Liver (tissue), 3 donors: ENCODE measurements around the gene TRIM22.

Experiments
- ATF3 ChIP-seq: IDR thresholded peaks from 2 replicates; pipeline ENCODE4 v1.6.1; 2016; ENCODE audit warnings: antibody characterized with exemption
- RAD21 ChIP-seq, 2 donors: IDR thresholded peaks; 2 replicates each; pipeline ENCODE4 v1.6.1; 2016; ENCODE audit warnings: antibody characterized with exemption in 2 of 2, mild to moderate bottlenecking in 2 of 2
- TF ChIP-seq, protein P1 (sequence below): IDR thresholded peaks from 2 replicates; pipeline ENCODE4 v1.6.1; 2016; ENCODE audit warnings: antibody characterized with exemption, mild to moderate bottlenecking
- TF ChIP-seq, protein P2 (sequence below): fragments of 150-350 bp; IDR thresholded peaks from 2 replicates; pipeline ENCODE4 v1.5.1; 2017; ENCODE audit warnings: improper control_type of control experiment, low read depth, low read length; ENCODE audit not compliant: missing input control
- donor health status: healthy.
- donor health status: healthy.

- no peak for TF ChIP-seq RAD21 (IDR thresholded peaks at IDR 0.05)
- TF ChIP-seq, protein P1, sequence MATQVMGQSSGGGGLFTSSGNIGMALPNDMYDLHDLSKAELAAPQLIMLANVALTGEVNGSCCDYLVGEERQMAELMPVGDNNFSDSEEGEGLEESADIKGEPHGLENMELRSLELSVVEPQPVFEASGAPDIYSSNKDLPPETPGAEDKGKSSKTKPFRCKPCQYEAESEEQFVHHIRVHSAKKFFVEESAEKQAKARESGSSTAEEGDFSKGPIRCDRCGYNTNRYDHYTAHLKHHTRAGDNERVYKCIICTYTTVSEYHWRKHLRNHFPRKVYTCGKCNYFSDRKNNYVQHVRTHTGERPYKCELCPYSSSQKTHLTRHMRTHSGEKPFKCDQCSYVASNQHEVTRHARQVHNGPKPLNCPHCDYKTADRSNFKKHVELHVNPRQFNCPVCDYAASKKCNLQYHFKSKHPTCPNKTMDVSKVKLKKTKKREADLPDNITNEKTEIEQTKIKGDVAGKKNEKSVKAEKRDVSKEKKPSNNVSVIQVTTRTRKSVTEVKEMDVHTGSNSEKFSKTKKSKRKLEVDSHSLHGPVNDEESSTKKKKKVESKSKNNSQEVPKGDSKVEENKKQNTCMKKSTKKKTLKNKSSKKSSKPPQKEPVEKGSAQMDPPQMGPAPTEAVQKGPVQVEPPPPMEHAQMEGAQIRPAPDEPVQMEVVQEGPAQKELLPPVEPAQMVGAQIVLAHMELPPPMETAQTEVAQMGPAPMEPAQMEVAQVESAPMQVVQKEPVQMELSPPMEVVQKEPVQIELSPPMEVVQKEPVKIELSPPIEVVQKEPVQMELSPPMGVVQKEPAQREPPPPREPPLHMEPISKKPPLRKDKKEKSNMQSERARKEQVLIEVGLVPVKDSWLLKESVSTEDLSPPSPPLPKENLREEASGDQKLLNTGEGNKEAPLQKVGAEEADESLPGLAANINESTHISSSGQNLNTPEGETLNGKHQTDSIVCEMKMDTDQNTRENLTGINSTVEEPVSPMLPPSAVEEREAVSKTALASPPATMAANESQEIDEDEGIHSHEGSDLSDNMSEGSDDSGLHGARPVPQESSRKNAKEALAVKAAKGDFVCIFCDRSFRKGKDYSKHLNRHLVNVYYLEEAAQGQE, result no peak
- TF ChIP-seq ATF3, result no peak
- TF ChIP-seq, protein P2, sequence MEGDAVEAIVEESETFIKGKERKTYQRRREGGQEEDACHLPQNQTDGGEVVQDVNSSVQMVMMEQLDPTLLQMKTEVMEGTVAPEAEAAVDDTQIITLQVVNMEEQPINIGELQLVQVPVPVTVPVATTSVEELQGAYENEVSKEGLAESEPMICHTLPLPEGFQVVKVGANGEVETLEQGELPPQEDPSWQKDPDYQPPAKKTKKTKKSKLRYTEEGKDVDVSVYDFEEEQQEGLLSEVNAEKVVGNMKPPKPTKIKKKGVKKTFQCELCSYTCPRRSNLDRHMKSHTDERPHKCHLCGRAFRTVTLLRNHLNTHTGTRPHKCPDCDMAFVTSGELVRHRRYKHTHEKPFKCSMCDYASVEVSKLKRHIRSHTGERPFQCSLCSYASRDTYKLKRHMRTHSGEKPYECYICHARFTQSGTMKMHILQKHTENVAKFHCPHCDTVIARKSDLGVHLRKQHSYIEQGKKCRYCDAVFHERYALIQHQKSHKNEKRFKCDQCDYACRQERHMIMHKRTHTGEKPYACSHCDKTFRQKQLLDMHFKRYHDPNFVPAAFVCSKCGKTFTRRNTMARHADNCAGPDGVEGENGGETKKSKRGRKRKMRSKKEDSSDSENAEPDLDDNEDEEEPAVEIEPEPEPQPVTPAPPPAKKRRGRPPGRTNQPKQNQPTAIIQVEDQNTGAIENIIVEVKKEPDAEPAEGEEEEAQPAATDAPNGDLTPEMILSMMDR, result no peak
These were observed 2.4 kb downstream of the TRIM22 start for GRCh38 chr11:5691964-5692361.
